ENCODE measurements around the gene CHN1. TPM values are rescaled to one million over a fixed set of nuclear protein-coding genes. Genes with fewer than 3 reads are reported as not detected.

The CHN1 gene
- total RNA-seq, 1 donor from 2014 or later: 32.7 TPM

DNA sequence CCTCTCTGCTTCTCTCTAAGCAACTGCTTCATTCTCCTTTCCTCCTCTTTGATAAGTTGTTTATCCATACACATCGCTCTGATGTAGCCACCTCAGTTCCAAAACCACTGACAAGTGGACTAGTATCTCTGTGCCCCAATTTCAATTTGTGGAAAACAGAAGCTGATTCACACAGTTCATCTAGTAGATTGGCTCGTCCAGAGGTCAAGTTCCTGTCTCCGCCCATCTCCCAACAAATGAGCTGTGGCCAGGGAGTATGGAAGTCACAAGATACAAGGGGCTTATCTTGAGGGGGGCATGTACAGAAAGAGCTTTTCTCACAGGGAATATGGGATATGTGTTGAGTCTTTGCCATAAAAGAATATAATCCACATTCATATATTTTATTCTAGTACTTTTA lies 17.7 kb upstream of the CHN1 start:
- no peaks in the 10 kb centered on the region for H3K36me3 Mint-ChIP-seq
- TF ChIP-seq, protein P1, sequence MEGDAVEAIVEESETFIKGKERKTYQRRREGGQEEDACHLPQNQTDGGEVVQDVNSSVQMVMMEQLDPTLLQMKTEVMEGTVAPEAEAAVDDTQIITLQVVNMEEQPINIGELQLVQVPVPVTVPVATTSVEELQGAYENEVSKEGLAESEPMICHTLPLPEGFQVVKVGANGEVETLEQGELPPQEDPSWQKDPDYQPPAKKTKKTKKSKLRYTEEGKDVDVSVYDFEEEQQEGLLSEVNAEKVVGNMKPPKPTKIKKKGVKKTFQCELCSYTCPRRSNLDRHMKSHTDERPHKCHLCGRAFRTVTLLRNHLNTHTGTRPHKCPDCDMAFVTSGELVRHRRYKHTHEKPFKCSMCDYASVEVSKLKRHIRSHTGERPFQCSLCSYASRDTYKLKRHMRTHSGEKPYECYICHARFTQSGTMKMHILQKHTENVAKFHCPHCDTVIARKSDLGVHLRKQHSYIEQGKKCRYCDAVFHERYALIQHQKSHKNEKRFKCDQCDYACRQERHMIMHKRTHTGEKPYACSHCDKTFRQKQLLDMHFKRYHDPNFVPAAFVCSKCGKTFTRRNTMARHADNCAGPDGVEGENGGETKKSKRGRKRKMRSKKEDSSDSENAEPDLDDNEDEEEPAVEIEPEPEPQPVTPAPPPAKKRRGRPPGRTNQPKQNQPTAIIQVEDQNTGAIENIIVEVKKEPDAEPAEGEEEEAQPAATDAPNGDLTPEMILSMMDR (IDR thresholded peaks at IDR 0.05; ENCODE audit: unreplicated experiment): no peak
- H3K4me1 Mint-ChIP-seq: no peaks in the 10 kb centered on the region
- no peak for DNase-seq (ENCODE audit: low spot score in 2 of 2, unreplicated experiment in 2 of 2)
- peaks cover 10% of the 10 kb centered on the region for H3K9me3 Mint-ChIP-seq
- no peak overlapping the region for H3K27ac Mint-ChIP-seq
- H3K4me3 Mint-ChIP-seq: no peak overlapping the region
- H3K27me3 Mint-ChIP-seq (ENCODE audit: low read depth): no peaks in the 10 kb centered on the region

DNA sequence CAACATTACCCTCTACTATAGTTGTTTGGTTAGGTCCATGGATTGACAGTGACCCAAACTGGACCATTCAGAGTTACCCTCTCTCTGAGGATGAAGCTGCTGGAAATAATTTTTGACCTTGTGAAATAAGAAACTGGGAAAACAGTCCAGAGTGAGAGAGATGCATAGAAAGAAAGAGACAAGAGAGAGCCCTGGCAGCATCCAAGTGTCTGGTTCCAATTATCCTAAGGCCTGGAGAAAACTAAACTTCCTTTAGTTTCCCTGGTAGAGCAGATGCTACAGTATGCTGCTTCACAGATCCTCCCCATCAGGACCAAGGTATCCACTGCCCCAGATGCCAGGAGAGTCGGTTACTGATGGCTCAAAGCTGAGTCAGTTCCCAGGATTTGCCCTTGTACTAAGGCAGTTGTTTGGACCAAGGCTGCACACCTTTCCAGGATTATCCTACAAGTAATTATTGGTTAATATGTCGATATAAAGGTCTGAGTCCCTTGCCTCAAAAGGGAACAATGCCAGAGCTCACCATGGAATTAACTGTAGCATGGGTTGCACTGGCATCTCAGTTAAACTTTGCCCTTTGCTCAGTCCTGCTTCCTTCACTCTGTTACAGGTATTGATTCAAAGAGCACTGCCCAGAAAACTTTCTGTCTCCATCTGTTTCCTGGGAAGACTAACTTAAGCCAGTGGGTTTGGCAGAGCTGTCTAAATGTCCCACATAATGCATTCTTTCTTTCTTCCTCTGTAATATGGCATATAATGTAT lies 14.6 kb upstream of the CHN1 start:
- TF ChIP-seq, protein P1 (IDR thresholded peaks at IDR 0.05; ENCODE audit: unreplicated experiment): no peak
- peaks cover 3% of the 10 kb centered on the region for H3K4me1 Mint-ChIP-seq

DNA sequence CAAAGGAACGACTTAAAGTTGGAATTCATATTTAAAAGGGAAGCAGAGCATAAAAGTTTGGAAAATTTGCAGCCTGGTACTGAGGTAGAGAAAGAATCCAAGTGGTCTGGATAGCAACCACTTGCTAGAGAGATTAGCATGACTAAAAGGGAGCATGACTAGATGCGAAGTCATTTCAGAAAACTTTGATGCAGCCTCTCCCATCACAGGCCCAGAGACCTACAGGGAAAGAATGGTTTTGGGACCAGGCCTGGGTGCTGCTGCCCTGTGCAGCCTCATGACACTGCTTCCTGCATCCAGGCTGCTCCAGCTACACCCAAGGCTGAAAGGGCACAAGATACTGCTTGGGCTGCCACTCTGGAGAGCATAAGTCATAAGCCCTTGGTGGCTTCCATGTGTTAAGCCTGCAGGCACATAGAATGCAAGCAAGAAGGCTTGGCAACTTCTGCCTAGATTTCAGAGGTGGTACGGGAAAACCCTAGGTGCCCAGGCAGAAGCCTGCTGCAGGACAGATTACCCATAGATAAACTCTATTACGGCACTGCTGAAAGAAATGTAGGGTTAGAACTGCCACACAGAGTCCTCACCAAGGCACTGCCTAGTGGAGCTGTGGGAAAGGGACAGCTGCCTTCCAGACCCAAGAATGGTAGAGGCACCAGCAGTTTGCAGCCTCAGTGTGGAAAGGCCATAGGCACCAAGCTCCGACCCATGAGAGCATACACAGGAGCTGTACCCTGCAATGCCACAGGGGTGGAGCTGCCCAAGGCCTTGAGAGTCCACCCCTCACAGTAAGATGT lies 12.6 kb upstream of the CHN1 start:
- H3K4me1 Mint-ChIP-seq: peaks cover 3% of the 10 kb centered on the region
- H3K27me3 Mint-ChIP-seq (ENCODE audit: low read depth): no peaks in the 10 kb centered on the region
- peaks cover 6% of the 10 kb centered on the region for H3K9me3 Mint-ChIP-seq
- DNase-seq (ENCODE audit: low spot score in 2 of 2, unreplicated experiment in 2 of 2): no peak
- no peak overlapping the region for H3K4me3 Mint-ChIP-seq
- no peak overlapping the region for H3K27ac Mint-ChIP-seq
- no peaks in the 10 kb centered on the region for H3K36me3 Mint-ChIP-seq
- TF ChIP-seq, protein P1 (IDR thresholded peaks at IDR 0.05; ENCODE audit: unreplicated experiment): no peak

More for the DNA sequence above, 14.6 kb upstream of the CHN1 start:
- H3K36me3 Mint-ChIP-seq: no peaks in the 10 kb centered on the region
- no peak for DNase-seq (ENCODE audit: low spot score in 2 of 2, unreplicated experiment in 2 of 2)
- no peaks in the 10 kb centered on the region for H3K27me3 Mint-ChIP-seq (ENCODE audit: low read depth)
- peaks cover 6% of the 10 kb centered on the region for H3K9me3 Mint-ChIP-seq
- H3K4me3 Mint-ChIP-seq: no peak overlapping the region
- H3K27ac Mint-ChIP-seq: no peak overlapping the region

DNA sequence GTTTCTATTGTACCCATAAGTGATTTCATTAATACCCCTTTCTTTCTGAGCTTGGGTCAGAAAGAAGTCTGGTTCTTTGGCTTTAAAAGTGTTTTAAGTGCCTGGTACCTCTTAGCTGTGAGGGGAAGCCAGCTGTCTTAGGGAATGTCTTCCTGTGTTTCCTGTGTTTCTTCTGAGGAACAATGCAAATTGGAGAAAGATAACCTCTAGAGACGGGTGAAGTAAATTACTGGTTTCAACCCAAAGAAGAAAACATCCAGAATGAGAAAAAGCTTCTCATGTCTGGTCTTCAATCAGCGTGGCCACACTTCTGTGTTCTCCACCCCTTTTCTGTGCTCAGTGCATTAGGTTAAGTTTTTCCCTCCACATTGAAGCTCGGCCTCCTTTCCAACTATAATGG lies 10.2 kb upstream of the CHN1 start:
- peaks cover 16% of the 10 kb centered on the region for H3K4me1 Mint-ChIP-seq
- H3K4me3 Mint-ChIP-seq: no peak overlapping the region
- no peaks in the 10 kb centered on the region for H3K27me3 Mint-ChIP-seq (ENCODE audit: low read depth)
- H3K36me3 Mint-ChIP-seq: no peaks in the 10 kb centered on the region
- DNase-seq (ENCODE audit: low spot score in 2 of 2, unreplicated experiment in 2 of 2): no peak
- peaks cover 6% of the 10 kb centered on the region for H3K9me3 Mint-ChIP-seq
- TF ChIP-seq, protein P1 (IDR thresholded peaks at IDR 0.05; ENCODE audit: unreplicated experiment): no peak
- no peak overlapping the region for H3K27ac Mint-ChIP-seq

DNA sequence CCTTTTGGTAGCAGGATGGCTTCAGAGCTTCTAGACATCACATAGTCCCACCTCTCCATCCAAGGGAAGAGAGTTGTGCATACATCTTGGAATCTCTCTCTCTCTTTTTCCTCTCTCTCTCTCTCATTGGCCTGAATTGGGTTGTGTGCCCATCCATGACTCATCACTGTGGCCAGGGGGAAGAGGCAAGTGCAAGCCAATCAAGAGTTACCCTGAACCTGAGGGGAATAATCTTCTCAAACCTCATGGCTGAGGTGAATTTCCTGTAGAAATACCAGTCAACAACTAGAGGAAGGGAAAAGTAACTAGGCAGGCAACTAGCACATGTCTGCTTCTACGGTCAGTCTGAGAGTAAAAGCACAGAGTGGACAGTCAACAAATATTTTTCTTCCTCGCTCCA lies 7.3 kb upstream of the CHN1 start:
- H3K4me3 Mint-ChIP-seq: no peak overlapping the region
- DNase-seq (ENCODE audit: low spot score in 2 of 2, unreplicated experiment in 2 of 2): no peak
- H3K9me3 Mint-ChIP-seq: peaks cover 6% of the 10 kb centered on the region
- peaks cover 27% of the 10 kb centered on the region for H3K4me1 Mint-ChIP-seq
- TF ChIP-seq, protein P1 (IDR thresholded peaks at IDR 0.05; ENCODE audit: unreplicated experiment): no peak
- H3K27me3 Mint-ChIP-seq (ENCODE audit: low read depth): no peaks in the 10 kb centered on the region
- no peaks in the 10 kb centered on the region for H3K36me3 Mint-ChIP-seq
- no peak overlapping the region for H3K27ac Mint-ChIP-seq
